ENCODE data around the gene TGFBR3.
"Not testable (repeated sequence)": the region's sequence is repeated elsewhere in the genome, so short reads cannot be mapped to it uniquely, and the experiment has no call there.

The TGFBR3 gene

DNA sequence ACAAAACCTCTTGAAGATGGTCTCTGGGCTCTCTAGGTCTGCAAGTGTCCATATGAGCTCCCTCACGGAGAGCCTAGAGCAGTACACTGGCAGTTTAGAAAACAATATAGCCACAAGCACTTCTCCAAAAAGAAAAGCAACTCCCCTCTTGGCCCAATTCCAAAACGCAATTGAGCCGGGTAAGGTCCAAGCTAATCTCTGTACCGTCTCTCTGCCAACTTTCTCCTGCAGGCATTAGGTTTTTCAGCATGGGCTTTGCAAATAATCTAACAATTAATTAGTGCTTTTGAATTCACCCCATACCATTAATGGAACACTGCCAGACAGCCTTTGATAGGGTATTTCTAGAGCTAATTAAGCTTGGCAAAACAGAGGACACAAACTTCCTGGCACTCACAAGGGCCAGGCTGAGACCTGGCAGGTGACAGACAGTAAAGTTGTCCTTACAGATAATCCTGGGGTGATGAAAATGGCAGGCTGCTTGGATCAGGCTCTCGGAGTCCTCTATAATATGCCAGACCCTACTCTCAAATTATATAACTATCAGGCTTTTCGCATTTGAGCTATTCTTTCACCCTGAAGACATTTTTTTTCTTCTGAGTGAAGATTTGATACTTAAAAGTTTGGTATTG, 39.8 kb downstream of the TGFBR3 start:
- no peak for DNase-seq

DNA sequence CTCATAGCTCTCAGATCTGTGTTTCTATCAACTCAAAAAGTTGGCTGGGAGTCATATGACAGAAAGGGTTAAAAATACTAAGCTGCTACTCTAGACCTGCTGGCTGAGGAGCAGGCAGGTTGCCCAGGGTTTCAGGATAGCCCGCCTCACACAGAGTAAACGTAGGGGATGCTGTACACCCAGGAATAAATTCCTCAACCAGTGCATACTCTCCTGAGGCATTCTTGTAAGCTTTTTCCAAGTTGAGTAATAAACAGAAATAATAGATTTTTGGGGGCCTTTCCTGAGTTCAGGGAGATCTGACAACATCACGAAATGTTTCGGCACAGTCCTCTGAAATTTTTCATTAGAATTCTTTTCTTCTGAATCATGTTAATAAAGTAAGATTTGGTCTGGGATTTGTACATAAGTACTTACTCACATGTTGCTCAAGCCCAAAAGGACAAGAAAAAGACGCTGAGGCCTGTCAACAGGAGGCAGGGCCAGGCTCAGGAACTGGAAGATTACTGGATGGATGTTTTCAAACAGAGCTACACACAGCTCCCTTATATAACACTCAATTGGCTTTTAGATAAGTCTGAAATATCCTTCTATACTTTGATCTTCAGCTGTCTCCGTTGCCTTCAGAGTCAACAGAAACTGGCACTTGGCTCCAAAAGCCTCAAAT, 41.0 kb downstream of the TGFBR3 start:
- no peak for DNase-seq

DNA sequence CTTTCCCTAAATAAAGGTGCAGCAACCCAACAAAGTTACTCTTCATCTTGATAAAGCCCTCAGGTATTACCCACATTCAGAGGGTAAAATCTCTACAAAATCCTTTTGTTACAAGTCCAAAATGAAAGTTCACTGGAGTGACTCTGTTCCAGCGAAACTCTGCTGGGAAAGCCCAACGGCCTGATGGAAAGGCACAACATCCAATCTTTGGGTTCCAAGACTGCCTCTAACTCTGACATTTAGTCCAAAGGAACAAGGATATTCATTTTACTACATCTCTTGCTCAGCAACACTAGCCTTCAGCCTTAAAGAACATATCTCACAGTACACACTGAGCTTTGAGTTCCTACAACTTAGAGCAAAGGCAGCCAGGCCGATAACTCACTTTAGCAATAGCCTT, 42.1 kb downstream of the TGFBR3 start:
- no peak for DNase-seq

DNA sequence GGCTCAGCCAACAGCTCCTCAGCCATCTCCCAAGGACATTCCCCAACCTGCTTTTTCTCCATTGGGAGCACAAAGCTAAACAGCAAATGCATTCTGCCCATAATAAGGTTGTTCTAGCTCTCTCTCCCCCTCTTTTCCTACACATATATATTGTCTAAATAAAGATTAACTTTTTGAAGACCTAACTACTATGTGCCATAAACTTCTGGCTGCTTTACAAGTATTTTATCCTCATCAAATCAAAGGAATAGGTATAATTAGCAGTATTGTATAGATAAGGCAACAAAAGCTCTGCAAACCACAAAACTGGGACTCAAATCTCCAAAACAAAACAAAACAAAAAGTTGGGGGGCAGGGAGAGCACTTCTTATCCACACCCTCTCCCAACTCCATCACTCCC, 43.4 kb downstream of the TGFBR3 start:
- DNase-seq, result no peak

DNA sequence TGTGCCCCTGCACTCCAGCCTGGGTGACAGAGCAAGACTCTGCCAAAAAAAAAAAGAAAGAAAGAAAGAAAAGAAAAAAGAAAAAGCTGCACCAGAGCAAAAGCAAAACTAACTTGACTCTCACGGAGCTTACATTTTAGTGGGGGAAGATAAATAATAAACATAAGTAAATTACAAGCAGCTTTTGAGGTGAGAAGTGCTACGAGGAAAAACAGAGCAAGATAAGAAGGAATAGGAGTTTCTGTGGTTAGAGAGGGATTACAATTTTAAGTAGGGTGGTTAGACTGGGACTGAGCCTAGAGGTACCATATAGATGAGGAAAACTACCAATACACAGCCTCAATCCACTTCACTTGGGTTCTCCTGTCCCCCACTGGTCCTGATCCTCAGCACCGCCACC, 43.9 kb downstream of the TGFBR3 start:
- DNase-seq, result no peak

DNA sequence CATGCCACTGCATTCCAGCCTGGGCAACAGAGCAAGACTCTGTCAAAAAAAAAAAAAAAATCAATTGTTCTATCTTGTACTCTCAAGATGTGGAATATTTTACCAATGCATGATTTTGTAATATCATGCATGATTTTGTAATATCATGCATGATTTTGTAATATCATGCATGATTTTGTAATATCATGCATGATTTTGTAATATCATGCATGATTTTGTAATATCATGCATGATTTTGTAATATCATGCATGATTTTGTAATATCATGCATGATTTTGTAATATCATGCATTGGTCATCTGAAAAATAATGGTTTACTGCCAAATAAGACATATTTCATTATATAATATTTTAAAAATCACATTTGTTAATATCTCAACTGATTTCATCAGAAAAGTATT, 45.7 kb downstream of the TGFBR3 start:
- DNase-seq, result not testable (repeated sequence)

DNA sequence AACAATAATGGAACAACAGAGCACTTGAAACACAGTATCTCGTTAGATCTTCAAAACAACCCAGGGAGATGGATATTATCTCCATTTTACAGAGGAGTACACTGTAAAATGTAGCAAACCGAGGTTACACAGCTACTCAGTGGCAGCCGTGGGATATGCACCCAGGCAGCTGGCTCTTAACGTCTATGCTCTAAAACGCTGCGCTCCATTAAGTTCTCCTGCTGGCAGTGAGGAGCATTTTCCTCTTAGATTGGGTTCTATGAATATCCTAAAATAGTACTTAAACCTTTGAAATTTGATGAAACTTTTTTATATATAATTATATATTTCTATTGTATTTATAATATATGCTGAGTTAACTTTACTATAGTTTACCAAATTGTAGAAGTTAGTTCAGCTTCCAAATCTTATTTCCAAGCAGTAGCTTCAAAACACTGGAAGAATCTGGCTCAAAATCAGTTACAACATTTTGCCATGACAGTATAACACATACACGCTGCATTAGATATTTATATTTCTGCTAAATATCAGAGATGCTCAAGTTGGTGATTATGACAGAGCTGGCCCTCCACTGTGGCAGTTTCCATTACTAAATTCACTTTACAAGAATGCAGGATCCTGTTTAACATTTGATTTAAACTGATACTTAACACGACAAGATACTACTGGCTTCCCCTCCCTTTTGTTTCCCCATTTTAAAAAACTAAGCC, 49.5 kb downstream of the TGFBR3 start:
- DNase-seq, result no peak

DNA sequence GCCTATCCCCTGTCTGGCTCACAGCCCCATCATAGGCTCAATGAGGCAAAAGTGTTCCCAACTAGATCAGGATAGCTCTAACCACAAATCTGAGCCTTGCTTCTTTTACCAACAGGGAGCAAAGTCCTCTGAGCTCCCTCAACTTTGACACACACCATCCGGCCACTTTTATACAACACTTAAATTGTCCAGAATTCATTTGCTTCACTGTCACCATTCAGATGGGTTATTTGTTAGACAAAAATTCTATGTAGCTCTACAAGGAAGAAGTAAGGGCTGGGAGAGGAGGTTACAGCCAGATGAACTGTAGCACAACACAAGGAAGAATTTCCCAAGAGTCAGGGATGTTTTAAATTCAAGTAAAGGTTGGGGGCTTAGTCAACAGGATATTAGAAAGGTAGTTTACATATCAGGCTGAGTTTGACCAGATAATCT, 50.8 kb downstream of the TGFBR3 start:
- no peak for DNase-seq

DNA sequence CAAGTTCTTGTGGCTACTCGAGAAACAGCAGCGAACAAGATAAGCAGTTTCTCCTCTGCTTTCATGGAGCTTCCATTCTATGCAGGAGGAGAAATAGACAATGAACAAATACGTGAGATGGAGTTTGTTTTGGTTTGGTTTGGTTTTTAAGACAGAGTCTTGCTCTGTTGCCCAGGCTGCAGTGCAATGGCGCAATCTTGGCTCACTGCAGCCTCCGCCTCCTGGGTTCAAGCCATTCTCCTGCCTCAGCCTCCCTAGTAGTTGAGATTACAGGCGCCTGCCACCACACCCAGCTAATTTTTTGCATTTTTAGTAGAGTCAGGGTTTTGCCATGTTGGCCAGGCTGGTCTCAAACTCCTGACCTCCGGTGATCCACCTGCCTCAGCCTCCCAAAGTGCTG, 51.4 kb downstream of the TGFBR3 start:
- not testable (repeated sequence) for DNase-seq

DNA sequence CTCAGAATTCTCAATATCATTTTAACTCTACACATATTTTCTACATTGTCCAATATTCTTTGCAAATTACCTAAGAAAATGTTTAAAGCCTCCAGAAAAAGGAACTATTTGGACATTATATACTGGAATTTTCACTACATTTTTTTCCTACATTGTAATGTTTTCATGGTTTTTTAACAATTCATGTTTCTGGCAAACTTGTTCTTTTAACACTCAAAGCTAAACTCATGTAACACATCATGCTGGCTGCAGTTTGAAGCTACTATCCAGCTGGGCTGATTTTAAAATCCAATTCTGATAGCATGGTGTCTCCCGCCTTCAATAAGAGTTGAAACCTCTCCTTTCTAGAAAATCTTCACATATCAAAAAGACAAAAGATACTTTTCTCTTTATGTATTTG, 52.0 kb downstream of the TGFBR3 start:
- no peak for DNase-seq

DNA sequence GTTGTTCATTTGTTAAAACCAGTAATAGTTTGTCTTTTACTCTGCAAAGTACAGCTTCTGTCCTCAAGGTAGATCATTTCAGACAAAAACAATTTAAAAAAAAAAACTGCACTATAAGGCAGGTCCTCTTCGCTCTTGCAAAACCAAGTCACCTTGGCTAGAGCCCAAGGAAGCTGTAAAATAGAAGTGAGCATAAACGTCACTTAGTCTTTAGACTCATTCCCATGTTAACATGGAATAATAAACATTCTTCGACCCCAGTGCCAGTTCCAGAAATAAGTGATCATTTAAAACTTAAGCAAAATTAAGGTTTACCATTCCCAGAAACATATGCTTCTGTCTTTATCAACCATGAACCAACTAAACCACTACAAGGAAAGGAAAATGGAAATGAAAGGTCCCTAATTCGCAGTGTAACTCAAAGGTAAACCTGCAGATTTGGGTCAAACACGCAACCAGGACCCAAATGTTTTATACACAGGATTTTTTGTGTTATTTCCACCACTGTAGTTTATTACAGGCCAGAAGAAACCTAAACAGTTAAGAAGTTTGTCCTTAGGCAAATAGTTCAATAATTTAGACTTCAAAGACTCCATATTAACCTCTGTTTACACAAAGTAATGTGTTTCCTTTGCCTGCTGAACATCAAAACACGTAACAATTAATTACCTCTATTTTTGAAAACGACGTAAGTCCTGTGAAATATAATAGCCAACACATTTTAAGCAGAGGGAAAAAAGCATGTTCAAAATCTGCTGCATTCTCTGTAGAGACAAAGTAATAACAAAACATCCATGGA, 54.6 kb downstream of the TGFBR3 start:
- no peak for DNase-seq

DNA sequence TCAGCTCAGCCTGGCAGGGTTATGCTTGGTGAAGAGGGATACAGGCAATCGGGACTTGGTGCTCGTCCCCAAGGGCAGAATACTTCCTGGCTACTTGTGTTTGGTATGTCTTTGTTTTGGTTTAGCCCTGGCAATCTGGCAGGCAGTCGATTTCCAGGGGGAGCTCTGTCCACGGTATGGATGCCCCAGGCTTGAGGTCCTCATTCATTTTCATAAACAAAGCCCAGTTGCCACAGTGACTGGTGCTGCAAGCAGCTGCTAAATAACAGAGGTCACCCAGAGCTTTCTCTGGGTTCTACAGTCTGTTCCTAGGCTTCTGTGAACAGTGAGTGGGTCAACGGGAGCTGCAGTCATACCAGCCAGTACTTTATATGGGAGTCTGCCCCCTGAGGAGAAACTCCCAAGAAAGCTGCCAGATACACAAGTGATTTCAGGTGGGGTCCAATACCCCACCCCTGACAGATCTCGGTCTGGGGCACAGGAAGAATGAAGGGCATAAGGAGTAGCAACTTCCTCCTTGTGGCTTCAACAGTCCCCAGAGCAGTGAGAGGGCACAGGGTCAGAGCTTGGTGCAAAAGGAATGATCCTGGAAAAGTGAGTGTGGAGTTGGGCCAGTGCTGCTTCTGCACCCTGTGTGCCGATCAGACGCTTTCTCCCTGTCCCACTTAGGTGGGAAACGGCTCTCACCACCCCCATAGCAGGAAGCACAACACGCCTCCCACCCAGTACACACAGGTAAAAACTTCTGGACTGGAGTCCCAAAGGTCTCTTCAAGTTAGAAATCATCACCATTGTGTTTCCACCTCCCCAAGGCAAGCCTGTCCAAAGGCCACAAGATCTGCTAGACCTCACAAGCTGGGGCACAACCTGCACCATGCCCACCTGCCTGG, 55.5 kb downstream of the TGFBR3 start:
- no peak for DNase-seq

DNA sequence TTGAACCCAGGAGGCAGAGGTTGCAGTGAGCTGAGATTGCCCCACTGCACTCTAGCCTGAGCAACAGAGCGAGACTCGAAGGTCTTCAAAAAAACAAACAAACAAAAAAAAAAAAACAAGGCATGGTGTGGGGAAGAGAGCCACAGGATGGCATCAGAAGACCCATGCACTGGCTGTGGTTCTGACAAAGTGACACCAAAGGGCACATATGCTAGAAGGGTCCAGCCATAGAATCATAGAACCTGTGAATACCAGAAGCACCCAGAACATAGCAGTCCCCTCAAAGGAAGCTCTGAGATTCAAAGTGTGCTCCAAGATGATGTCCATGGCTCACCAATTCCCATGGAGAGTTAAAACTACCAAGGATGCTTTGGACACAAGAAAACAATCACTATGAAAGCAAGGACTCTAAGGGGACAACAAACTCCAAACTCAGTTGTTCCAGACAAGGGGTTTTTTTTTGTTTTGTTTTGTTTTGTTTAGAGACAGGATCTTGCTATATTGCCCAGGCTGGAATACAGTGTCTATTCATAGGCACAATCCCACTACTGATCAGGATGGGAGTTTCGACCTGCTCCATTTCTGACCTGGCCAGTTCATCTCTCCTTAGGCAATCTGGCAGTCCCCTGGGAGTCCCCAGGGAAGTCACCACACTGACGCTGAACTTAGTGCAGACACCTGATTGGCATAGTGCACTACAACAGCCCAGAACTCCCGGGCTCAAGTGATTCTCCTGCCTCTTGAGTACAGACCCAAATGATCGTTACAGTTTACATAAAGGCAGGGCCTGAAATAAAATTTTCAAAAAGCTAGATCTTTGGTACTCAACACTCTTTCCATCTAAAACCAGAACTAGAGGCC, 56.4 kb downstream of the TGFBR3 start:
- no peak for DNase-seq

DNA sequence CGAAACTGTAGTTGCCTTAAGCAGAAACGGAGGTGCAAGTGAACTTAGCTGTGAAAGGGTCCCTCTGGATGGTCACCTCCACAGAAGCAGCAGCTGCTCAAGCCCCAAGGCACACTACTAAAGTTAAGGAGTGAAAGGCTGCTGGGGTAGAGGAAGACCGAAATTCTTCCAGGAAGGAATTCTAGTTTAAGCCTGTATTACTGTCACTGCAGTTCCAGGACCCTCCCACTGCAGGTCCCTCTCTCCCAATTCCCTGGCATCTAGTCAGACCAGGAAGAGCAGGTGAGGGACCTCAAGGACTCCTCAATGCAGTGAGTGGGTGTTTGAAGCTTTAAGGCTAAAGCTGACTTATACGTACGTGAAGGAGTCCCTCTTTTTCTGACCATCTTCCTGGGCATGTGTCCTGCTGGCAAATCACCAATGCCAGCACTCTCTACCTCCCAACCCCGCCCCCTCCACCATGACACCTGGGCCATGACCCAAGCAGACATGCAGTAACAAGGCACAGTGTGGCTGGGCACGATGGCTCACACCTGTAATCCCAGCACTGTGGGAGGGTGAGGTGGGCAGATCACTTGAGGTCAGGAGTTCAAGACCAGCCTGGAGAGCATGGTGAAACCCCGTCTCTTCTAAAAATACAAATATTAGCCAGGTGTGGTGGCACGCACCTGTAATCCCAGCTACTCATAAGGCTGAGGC, 57.2 kb downstream of the TGFBR3 start:
- no peak for DNase-seq

DNA sequence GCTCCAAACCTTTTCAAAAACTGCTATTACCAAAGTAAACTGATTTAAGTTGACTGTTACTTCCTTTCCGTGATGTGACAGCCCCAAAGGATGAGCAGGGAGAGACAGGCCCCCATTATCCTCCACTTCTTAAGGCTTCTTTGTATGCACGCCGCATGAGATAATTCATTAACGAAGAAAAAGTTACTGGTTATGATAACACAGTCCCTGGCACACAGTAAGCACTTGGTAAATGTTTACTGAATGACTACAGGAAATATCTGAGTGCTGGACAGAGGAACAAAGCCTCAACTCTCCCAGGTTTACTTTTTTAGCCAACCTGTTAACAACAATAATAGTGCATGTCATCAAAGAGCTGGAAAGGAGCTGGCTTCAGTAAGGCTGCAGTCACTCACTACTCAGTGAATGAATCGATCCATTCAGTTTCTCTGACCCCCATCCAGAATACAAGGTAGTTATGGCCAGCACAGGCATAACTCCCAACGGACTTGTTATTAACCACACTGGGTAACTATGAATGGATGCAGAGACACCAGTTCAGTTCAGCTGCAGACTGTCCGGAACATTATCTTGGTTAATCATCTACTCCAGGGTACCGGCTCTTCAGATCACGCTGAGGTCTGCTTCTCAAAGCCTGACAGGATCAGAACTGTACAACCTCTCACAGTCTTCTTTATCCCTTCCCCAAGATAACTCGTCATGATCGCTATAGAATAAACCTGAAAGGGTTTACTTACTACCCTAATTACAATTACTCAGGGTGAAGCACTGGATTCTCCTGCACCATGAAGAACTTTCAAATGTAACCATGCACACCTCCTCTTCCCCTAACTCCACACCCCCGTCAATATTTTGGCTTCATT, 58.3 kb downstream of the TGFBR3 start:
- no peak for DNase-seq

DNA sequence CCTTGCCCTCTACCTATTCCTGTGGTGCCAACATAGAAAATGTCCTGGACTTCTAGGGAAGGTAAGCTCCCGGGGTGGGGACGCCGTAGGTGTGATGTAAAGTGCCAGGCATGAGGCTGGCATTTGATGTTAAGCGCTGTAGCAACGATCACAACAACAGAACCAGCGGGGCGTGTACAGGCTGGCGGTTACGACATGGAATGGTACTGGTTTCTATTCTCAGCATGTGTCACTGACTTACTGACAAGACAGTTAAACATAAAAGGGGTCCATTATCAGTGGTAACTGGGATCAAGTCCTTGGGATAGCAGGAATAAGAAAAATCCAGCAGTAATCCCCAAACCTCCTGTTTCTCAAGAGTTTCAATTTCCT, 58.9 kb downstream of the TGFBR3 start:
- no peak for DNase-seq

DNA sequence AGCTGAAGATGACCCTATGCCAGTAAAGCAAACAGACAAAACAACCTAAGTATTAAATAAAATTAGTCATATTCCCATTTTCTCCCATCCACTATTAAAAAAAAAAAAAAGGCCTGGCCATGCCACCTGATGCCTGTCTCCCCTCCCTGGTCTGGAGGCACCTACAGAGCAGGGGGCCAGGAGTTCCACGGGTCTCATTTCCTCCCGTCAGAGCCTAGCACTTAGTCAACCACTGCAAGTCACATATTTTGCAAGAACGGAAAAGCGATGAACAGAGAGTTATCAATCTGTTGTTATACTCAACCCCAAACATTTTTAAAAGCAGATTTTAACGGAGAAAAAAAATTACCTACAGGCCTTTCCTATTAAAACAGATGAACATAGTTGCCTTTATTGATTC, 59.3 kb downstream of the TGFBR3 start:
- no peak for DNase-seq

DNA sequence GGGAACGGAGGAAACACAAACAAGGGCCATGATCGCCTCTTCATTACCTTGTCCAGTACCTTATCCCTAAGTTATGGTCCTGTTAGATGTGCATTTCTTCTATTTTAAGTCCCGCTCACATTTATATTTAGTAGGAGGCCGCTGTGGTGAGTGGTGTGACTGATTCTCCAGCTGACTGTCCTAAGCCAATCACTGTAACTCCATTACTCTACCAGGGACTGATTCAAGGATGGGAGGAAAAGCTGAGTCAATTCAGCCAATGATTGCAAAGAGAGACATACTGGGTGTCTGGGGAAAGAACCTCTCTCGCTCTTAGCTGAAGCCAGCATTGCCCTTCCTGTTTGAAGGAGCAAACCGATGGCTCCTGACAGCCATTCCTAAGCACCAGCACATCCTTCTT, 59.7 kb downstream of the TGFBR3 start:
- DNase-seq, result no peak

DNA sequence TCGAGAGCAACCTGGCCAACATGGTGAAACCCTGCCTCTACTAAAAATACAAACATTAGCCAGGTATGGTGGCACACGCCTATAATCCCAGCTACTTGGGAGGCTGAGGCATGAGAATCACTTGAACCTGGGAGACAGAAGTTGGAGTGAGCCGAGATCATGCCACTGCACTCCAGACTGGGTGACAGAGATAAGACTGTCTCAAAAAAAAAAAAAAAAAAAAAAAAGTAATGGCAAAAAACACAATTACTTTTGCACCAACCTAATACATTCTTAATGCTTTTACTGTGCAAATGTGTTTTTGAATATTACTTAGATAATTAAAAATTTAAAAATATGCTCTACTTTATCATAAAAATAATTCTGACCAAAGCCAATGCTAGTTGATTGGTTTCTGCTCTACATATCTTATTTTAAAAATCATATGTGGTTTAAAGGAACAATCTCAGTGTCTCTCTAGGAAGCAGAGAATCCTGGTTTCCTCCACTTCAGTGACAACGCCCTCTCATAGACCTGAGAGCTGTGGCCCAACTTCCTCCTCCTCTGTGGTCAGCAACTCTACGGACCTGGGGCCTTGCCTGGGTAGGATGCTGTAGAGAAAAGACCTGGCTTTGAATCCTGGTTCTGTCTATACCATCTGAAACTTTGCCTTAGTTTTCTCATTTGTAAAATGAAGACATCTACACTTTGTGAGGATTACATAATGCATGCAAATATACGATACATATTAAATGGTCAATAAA, 64.7 kb downstream of the TGFBR3 start:
- no peak for DNase-seq

All from activated naive CD4-positive, alpha-beta T cell treated with anti-CD3 and anti-CD28 coated beads, Interleukin-2, amount 50 U/mL, for 16 hours (primary cell).